HepG2 (cell line): Measurements from ENCODE around the gene ENTPD7. TPM values are rescaled to one million over a fixed set of nuclear protein-coding genes. Genes with fewer than 3 reads are reported as not detected.

Experiments
- EEA1 ChIP-seq: sonication (generic); formaldehyde crosslinking; IDR thresholded peaks from 2 replicates; pipeline ENCODE4 v1.5.1; 2020; ENCODE audit warnings: mild to moderate bottlenecking, missing genetic modification reagents, borderline replicate concordance
- FLYWCH1 ChIP-seq: sonication (generic); formaldehyde crosslinking; IDR thresholded peaks from 2 replicates; pipeline ENCODE4 v1.8.1; 2023; ENCODE audit warnings: mild to moderate bottlenecking, missing genetic modification reagents
- HNRNPLL ChIP-seq: fragments of 200-400 bp; formaldehyde crosslinking; IDR thresholded peaks from 2 replicates; pipeline ENCODE4 v1.6.1; 2017; ENCODE audit warnings: mild to moderate bottlenecking, low read depth, low read length; ENCODE audit not compliant: poor library complexity, severe bottlenecking
- ISX ChIP-seq: sonication (generic); formaldehyde crosslinking; conservative IDR thresholded peaks from 2 replicates; pipeline ENCODE4 v1.5.0; 2020; ENCODE audit warnings: missing genetic modification reagents
- MAFG ChIP-seq: sonication (generic); formaldehyde crosslinking; IDR thresholded peaks from 2 replicates; pipeline ENCODE4 v1.5.1; 2020; ENCODE audit warnings: mild to moderate bottlenecking, missing genetic modification reagents
- MTF1 ChIP-seq: sonication (generic); formaldehyde crosslinking; IDR thresholded peaks from 2 replicates; pipeline ENCODE4 v1.5.0; 2020; ENCODE audit warnings: missing genetic modification reagents
- SMAD9 ChIP-seq: sonication (generic); formaldehyde crosslinking; IDR thresholded peaks from 2 replicates; pipeline ENCODE4 v1.5.1; 2020; ENCODE audit warnings: mild to moderate bottlenecking, missing genetic modification reagents
- SRY ChIP-seq: sonication (generic); formaldehyde crosslinking; IDR thresholded peaks from 2 replicates; pipeline ENCODE4 v1.8.0; 2022; ENCODE audit warnings: mild to moderate bottlenecking, missing genetic modification reagents
- TBL1XR1 ChIP-seq: fragments of 150-350 bp; IDR thresholded peaks from 2 replicates; pipeline ENCODE4 v1.6.1; 2014; ENCODE audit warnings: borderline replicate concordance, low read length; ENCODE audit not compliant: partially characterized antibody
- THYN1 ChIP-seq: sonication (generic); formaldehyde crosslinking; IDR thresholded peaks from 2 replicates; pipeline ENCODE4 v1.8.1; 2023; ENCODE audit warnings: low read depth, mild to moderate bottlenecking, moderate library complexity, missing genetic modification reagents, borderline replicate concordance
- ZFP36L1 ChIP-seq: sonication (generic); formaldehyde crosslinking; IDR thresholded peaks from 2 replicates; pipeline ENCODE4 v1.8.0; 2022; ENCODE audit warnings: mild to moderate bottlenecking, missing genetic modification reagents, moderate library complexity
- ZNF383 ChIP-seq: sonication (generic); formaldehyde crosslinking; IDR thresholded peaks from 2 replicates; pipeline ENCODE4 v1.4.0; 2020; ENCODE audit warnings: missing genetic modification reagents, mild to moderate bottlenecking, borderline replicate concordance
- ZNF446 ChIP-seq: sonication (generic); formaldehyde crosslinking; IDR thresholded peaks from 2 replicates; pipeline ENCODE4 v1.5.0; 2020; ENCODE audit warnings: mild to moderate bottlenecking, missing genetic modification reagents
- ZNF564 ChIP-seq: sonication (generic); formaldehyde crosslinking; IDR thresholded peaks from 2 replicates; pipeline ENCODE4 v1.8.1; 2023; ENCODE audit warnings: mild to moderate bottlenecking, missing genetic modification reagents
- ZNF777 ChIP-seq: sonication (generic); formaldehyde crosslinking; IDR thresholded peaks from 2 replicates; pipeline ENCODE4 v1.4.0; 2020; ENCODE audit warnings: missing genetic modification reagents
- ZNF780A ChIP-seq: sonication (generic); formaldehyde crosslinking; IDR thresholded peaks from 2 replicates; pipeline ENCODE4 v1.8.0; 2022; ENCODE audit warnings: mild to moderate bottlenecking, missing genetic modification reagents, moderate library complexity
- ZNF788 ChIP-seq: sonication (generic); formaldehyde crosslinking; IDR thresholded peaks from 2 replicates; pipeline ENCODE4 v1.5.0; 2020; ENCODE audit warnings: mild to moderate bottlenecking, missing genetic modification reagents, borderline replicate concordance
- polyA plus RNA-seq, 8 experiments: library from polyadenylated mRNA; depleted of rRNA in 3 of 8; stranded (reverse) in 7 of 8; unstranded in 1 of 8; fragments of >200 nt; fragmentation: Illumina TruSeq in 4 of 8; extraction: Trizol in 4 of 8; gene quantifications; 2 replicates each; pipeline versions ENCODE4 v1.2.1 to v1.2.3, GENCODE V29; 2011 to 2016; ENCODE audit warnings: low read depth in 4 of 8, missing spikeins in 1 of 8, mixed read lengths in 1 of 8; ENCODE audit not compliant: insufficient read depth in 1 of 8
- total RNA-seq, 5 experiments: library from RNA; depleted of rRNA; stranded (reverse); fragments of >200 nt; fragmentation: Illumina TruSeq; extraction: Trizol; gene quantifications; 2 replicates each; pipeline ENCODE4 v1.2.3, GENCODE V29; 2016; ENCODE audit warnings: low read depth in 1 of 5
- TF ChIP-seq, protein P1 (sequence below): sonication (generic); formaldehyde crosslinking; IDR thresholded peaks from 2 replicates; pipeline ENCODE4 v1.4.0; 2020; ENCODE audit warnings: mild to moderate bottlenecking, missing genetic modification reagents
- TF ChIP-seq, protein P2 (sequence below): sonication (generic); formaldehyde crosslinking; IDR thresholded peaks from 2 replicates; pipeline ENCODE4 v1.4.0; 2020; ENCODE audit warnings: mild to moderate bottlenecking, missing genetic modification reagents
- TF ChIP-seq, protein P3 (sequence below): IDR thresholded peaks from 2 replicates; pipeline ENCODE4 v1.6.1; 2016; ENCODE audit warnings: missing compliant biosample characterization, missing genetic modification reagents, borderline replicate concordance
- TF ChIP-seq, protein P4 (sequence below): sonication (generic); IDR thresholded peaks from 2 replicates; pipeline ENCODE4 v1.6.1; 2016; ENCODE audit warnings: low read depth, borderline replicate concordance
- TF ChIP-seq, protein P5 (sequence below): sonication (generic); formaldehyde crosslinking; IDR thresholded peaks from 2 replicates; pipeline ENCODE4 v1.4.0; 2020; ENCODE audit warnings: missing genetic modification reagents
- TF ChIP-seq, protein P6 (sequence below): sonication (generic); formaldehyde crosslinking; IDR thresholded peaks from 2 replicates; pipeline ENCODE4 v1.9.0; 2021; ENCODE audit warnings: missing genetic modification reagents, borderline replicate concordance

Gene ENTPD7
- total and polyA plus RNA-seq, 2 of the 13 experiments (the other 11 are each of a cell fraction or from before 2014, with no cell fraction given), result 7.6 to 36.5 TPM

DNA sequence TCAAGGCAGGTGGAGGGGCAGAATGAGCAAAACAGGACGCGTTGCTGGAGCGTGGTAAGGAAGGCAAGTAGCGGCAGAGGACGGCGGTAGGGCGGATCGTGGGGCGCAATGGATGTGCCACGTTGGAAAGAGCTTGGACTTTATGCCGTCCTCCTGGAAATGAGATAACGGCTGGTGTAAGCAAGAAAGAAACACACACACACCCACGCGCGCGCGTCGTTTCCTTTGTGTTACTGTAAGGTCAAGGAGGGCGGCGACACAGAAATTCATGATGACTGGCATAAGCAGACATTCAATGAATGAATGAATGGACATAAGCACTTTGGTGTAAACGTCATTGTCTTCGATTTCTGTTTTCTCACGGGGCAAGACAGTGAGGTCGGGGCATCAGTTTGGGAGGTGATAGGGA, 683 bp upstream of the ENTPD7 start (continued):
- TF ChIP-seq, protein P1, sequence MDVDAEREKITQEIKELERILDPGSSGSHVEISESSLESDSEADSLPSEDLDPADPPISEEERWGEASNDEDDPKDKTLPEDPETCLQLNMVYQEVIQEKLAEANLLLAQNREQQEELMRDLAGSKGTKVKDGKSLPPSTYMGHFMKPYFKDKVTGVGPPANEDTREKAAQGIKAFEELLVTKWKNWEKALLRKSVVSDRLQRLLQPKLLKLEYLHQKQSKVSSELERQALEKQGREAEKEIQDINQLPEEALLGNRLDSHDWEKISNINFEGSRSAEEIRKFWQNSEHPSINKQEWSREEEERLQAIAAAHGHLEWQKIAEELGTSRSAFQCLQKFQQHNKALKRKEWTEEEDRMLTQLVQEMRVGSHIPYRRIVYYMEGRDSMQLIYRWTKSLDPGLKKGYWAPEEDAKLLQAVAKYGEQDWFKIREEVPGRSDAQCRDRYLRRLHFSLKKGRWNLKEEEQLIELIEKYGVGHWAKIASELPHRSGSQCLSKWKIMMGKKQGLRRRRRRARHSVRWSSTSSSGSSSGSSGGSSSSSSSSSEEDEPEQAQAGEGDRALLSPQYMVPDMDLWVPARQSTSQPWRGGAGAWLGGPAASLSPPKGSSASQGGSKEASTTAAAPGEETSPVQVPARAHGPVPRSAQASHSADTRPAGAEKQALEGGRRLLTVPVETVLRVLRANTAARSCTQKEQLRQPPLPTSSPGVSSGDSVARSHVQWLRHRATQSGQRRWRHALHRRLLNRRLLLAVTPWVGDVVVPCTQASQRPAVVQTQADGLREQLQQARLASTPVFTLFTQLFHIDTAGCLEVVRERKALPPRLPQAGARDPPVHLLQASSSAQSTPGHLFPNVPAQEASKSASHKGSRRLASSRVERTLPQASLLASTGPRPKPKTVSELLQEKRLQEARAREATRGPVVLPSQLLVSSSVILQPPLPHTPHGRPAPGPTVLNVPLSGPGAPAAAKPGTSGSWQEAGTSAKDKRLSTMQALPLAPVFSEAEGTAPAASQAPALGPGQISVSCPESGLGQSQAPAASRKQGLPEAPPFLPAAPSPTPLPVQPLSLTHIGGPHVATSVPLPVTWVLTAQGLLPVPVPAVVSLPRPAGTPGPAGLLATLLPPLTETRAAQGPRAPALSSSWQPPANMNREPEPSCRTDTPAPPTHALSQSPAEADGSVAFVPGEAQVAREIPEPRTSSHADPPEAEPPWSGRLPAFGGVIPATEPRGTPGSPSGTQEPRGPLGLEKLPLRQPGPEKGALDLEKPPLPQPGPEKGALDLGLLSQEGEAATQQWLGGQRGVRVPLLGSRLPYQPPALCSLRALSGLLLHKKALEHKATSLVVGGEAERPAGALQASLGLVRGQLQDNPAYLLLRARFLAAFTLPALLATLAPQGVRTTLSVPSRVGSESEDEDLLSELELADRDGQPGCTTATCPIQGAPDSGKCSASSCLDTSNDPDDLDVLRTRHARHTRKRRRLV, result no peak
- TF ChIP-seq ZNF777 (CRISPR knock-in tag) (no peak), FLYWCH1 (CRISPR knock-in tag) (no peak), MAFG (CRISPR knock-in tag) (no peak), EEA1 (CRISPR knock-in tag) (no peak), SMAD9 (CRISPR knock-in tag) (no peak), ZNF780A (CRISPR knock-in tag) (no peak), ZNF564 (CRISPR knock-in tag) (no peak), MTF1 (CRISPR knock-in tag) (no peak), ISX (CRISPR knock-in tag) (no peak), ZNF788 (CRISPR knock-in tag) (no peak), ZNF383 (CRISPR knock-in tag) (no peak), SRY (CRISPR knock-in tag) (no peak), HNRNPLL (no peak), TBL1XR1 (no peak), THYN1 (CRISPR knock-in tag) (no peak), ZFP36L1 (CRISPR knock-in tag) (0 out of 2 replicates have a peak, but pooled peaks have one; percentile 10), ZNF446 (CRISPR knock-in tag) (0 out of 2 replicates have a peak, but pooled peaks have one; percentile 37)
- TF ChIP-seq, protein P2, sequence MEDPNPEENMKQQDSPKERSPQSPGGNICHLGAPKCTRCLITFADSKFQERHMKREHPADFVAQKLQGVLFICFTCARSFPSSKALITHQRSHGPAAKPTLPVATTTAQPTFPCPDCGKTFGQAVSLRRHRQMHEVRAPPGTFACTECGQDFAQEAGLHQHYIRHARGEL (CRISPR knock-in tag), result no peak
- TF ChIP-seq, protein P3, sequence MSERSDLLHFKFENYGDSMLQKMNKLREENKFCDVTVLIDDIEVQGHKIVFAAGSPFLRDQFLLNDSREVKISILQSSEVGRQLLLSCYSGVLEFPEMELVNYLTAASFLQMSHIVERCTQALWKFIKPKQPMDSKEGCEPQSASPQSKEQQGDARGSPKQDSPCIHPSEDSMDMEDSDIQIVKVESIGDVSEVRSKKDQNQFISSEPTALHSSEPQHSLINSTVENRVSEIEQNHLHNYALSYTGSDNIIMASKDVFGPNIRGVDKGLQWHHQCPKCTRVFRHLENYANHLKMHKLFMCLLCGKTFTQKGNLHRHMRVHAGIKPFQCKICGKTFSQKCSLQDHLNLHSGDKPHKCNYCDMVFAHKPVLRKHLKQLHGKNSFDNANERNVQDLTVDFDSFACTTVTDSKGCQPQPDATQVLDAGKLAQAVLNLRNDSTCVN (CRISPR knock-in tag), result no peak
- TF ChIP-seq, protein P4, sequence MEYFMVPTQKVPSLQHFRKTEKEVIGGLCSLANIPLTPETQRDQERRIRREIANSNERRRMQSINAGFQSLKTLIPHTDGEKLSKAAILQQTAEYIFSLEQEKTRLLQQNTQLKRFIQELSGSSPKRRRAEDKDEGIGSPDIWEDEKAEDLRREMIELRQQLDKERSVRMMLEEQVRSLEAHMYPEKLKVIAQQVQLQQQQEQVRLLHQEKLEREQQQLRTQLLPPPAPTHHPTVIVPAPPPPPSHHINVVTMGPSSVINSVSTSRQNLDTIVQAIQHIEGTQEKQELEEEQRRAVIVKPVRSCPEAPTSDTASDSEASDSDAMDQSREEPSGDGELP, result no peak
- TF ChIP-seq, protein P5, sequence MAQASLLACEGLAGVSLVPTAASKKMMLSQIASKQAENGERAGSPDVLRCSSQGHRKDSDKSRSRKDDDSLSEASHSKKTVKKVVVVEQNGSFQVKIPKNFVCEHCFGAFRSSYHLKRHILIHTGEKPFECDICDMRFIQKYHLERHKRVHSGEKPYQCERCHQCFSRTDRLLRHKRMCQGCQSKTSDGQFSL (CRISPR knock-in tag), result no peak
- TF ChIP-seq, protein P6, sequence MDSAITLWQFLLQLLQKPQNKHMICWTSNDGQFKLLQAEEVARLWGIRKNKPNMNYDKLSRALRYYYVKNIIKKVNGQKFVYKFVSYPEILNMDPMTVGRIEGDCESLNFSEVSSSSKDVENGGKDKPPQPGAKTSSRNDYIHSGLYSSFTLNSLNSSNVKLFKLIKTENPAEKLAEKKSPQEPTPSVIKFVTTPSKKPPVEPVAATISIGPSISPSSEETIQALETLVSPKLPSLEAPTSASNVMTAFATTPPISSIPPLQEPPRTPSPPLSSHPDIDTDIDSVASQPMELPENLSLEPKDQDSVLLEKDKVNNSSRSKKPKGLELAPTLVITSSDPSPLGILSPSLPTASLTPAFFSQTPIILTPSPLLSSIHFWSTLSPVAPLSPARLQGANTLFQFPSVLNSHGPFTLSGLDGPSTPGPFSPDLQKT, result no peak
